ENCODE measurements around the gene PCCA. TPM values are rescaled to one million over a fixed set of nuclear protein-coding genes. Genes with fewer than 3 reads are reported as not detected.

PCCA gene, protein sequence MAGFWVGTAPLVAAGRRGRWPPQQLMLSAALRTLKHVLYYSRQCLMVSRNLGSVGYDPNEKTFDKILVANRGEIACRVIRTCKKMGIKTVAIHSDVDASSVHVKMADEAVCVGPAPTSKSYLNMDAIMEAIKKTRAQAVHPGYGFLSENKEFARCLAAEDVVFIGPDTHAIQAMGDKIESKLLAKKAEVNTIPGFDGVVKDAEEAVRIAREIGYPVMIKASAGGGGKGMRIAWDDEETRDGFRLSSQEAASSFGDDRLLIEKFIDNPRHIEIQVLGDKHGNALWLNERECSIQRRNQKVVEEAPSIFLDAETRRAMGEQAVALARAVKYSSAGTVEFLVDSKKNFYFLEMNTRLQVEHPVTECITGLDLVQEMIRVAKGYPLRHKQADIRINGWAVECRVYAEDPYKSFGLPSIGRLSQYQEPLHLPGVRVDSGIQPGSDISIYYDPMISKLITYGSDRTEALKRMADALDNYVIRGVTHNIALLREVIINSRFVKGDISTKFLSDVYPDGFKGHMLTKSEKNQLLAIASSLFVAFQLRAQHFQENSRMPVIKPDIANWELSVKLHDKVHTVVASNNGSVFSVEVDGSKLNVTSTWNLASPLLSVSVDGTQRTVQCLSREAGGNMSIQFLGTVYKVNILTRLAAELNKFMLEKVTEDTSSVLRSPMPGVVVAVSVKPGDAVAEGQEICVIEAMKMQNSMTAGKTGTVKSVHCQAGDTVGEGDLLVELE
- total RNA-seq: 10 to 100 TPM; 29.5 to 55.5 (median 38.3) TPM

DNA sequence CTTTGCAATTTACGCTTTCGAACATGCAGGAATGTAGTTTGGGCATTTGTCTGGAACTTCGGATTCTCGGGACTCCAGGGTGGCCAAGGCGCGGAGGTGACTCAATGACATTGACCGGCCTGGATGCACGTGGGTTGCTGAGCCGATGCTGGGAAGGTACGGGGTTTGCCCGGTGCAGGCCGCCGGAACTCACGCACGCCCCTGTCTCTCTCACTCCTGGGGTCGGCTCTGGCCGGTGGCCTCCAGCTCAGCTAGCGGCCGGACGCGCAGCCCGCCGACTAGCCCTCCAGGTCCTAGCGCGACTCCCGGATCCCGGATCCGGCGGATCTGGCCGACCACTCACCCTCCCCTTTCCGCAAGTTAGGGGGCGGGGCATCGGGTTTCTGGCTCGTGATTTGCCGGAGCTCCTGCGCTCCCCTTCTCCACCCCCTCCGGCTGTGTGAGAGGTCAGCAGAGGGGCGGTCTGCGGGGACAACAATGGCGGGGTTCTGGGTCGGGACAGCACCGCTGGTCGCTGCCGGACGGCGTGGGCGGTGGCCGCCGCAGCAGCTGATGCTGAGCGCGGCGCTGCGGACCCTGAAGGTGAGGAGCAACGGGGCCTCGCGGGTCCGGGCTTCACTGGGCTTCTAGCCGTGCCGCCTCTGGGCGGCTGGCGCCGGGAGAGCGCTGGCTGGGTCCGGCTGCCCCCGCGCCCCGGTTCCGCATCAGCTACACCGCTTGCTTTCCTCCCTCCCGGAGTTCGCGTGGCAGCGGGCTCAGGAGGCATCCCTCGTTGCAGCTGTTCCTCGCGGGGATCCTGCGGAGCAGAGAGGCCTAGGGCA is at the start of gene PCCA:
Gene PCCA, plus strand, starts transcription at position 450 of the 821 bp plus-strand sequence. Its CDS starts 28 bp downstream, at position 478.
- DNase-seq (ENCODE audit: low spot score in 2 of 2): peak; percentile 88 to 94
- WGBS, 2 donors: 1% methylated on average over 18 to 53 of the region's 77 CpGs

GRCh38 chr13:100039740-100040139 is 49.2 kb upstream of the PCCA start:
- Histone ChIP-seq H3K27me3 (no peaks in the 10 kb centered on the region), H3K9me3 (no peaks in the 10 kb centered on the region), H3K27ac (no peak overlapping the region), H3K36me3 (no peaks in the 10 kb centered on the region), H3K4me3 (no peak overlapping the region), H3K4me1 (no peaks in the 10 kb centered on the region)
- DNase-seq (ENCODE audit: low spot score in 2 of 2): no peak
- WGBS, 2 donors: 29 to 38% methylated on average over 4 of the region's 4 CpGs
- TF ChIP-seq EP300 (IDR thresholded peaks at IDR 0.05) (no peak), CTCF (IDR thresholded peaks at IDR 0.05) (no peak), POLR2A (IDR thresholded peaks at IDR 0.05) (no peak)

More for the DNA sequence above, at the start of gene PCCA:
- H3K27ac ChIP-seq: peak within 1 kb of the TSS; percentile 45 to 91 (median 67)
- peaks cover 0 to 33% (median 3%) of the 10 kb centered on the region in 4 donors for H3K4me1 ChIP-seq
- TF ChIP-seq POLR2A (IDR thresholded peaks at IDR 0.05): peak; percentile 34 to 55
- no peak for TF ChIP-seq CTCF (IDR thresholded peaks at IDR 0.05)
- TF ChIP-seq EP300 (IDR thresholded peaks at IDR 0.05): peak in 1 of 2 donors; percentile 83
- H3K9me3 ChIP-seq: no peaks in the 10 kb centered on the region
- H3K4me3 ChIP-seq: peak within 1 kb of the TSS; percentile 58 to 98 (median 75)
- H3K36me3 ChIP-seq: no peaks in the 10 kb centered on the region
- H3K27me3 ChIP-seq: no peaks in the 10 kb centered on the region

GRCh38 chr13:100040196-100040595 is 48.7 kb upstream of the PCCA start:
- WGBS, 2 donors: 30 to 36% methylated on average over 3 of the region's 3 CpGs
- H3K4me3 ChIP-seq: no peak overlapping the region
- DNase-seq (ENCODE audit: low spot score in 2 of 2): no peak
- H3K9me3 ChIP-seq: no peaks in the 10 kb centered on the region
- TF ChIP-seq POLR2A (IDR thresholded peaks at IDR 0.05) (no peak), EP300 (IDR thresholded peaks at IDR 0.05) (no peak), CTCF (IDR thresholded peaks at IDR 0.05) (no peak)
- H3K36me3 ChIP-seq: no peaks in the 10 kb centered on the region
- H3K27ac ChIP-seq: no peak overlapping the region
- H3K27me3 ChIP-seq: no peaks in the 10 kb centered on the region
- H3K4me1 ChIP-seq: no peaks in the 10 kb centered on the region

DNA sequence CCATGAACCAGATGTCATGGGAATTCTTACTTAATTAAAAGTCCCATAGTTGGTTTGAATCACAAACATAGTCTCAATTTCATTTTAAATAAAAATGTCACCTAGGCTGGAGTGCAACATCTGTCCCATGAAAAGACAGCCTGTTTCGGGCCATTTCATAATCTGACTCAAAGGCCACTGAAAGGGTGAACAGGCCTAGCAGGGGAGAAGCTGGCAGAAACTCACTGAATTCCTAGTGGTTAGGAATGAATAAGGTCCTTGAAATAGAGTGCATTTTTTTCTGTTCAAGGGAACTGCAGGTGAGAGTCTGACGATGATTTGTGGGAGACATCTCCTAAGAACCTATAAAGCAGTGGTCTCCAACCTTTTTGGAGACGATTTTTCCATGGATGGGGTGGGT is 44.0 kb upstream of the PCCA start:
- TF ChIP-seq POLR2A (IDR thresholded peaks at IDR 0.05): no peak
- no peak for TF ChIP-seq CTCF (IDR thresholded peaks at IDR 0.05)
- no peak for TF ChIP-seq EP300 (IDR thresholded peaks at IDR 0.05)
- Histone ChIP-seq H3K4me1 (no peaks in the 10 kb centered on the region), H3K9me3 (no peaks in the 10 kb centered on the region), H3K4me3 (no peak overlapping the region), H3K27me3 (no peaks in the 10 kb centered on the region), H3K27ac (no peak overlapping the region), H3K36me3 (no peaks in the 10 kb centered on the region)
- DNase-seq (ENCODE audit: low spot score in 2 of 2): no peak
- WGBS, 2 donors: 80 to 92% methylated on average over 3 of the region's 3 CpGs

All from tibial nerve (tissue), 4 donors.